ENCODE results near the gene CLDN20. TPM values are rescaled to one million over a fixed set of nuclear protein-coding genes. Genes with fewer than 3 reads are reported as not detected.

Gene CLDN20
- total and polyA plus RNA-seq, 10 of the 15 experiments (the other 5 are each of a cell fraction or from before 2014, with no cell fraction given) = 0.13 to 0.23 TPM; not detected in 8

DNA sequence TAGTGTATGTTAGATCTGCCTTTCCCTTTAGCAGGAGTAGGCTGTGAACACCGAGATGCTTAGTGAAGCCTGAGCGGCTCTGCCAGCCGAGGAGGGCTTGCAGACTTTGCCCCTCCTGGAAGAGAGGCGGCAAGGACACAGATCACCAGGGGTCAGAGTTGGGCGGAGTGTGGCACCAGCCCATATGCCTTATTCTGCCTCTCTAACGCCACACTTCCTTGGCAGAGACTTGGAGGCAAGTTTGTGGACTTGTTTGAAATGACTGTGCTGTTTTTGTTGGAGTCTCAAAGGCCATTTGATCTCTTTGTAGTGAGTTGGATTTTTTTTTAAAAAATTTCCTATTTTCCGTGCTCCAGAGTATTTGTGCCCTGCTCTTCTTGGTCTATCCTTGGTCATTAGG, 44.5 kb upstream of the CLDN20 start:
- no peak for ATAC-seq
- no peak for FAIRE-seq

More for the DNA sequence above, 44.5 kb upstream of the CLDN20 start:
- no peak for DNase-seq (ENCODE audit: low read depth, low spot score)
- Histone ChIP-seq H3K9me3 (replicated peaks; ENCODE audit: control insufficient read depth, insufficient read depth, low read length) (no peaks in the 10 kb centered on the region), H4K20me1 (ENCODE audit: control insufficient read depth, insufficient read depth) (no peaks in the 10 kb centered on the region; the same call in 1 of the 2 replicates), H3K79me2 (ENCODE audit: control insufficient read depth, insufficient read depth, low read length) (no peaks in the 10 kb centered on the region), H3K36me3 (ENCODE audit: control insufficient read depth in 2 of 2, insufficient read depth in 2 of 2, low read length in 1 of 2) (no peaks in the 10 kb centered on the region; a peak in 2 of 4 replicates), H3K4me3 (no peak overlapping the region), H3K9ac (ENCODE audit: control insufficient read depth, insufficient read depth, low read length) (no peak overlapping the region), H3K27ac (ENCODE audit: control insufficient read depth, insufficient read depth) (no peak overlapping the region), H3K27me3 (replicated peaks in 1 of 2; ENCODE audit: control insufficient read depth in 2 of 2, insufficient read depth in 2 of 2, low read length in 1 of 2) (no peaks in the 10 kb centered on the region), H3K4me1 (ENCODE audit: control insufficient read depth, insufficient read depth, low read length) (peaks cover 6% of the 10 kb centered on the region), H2AFZ (ENCODE audit: control insufficient read depth, low read depth, low read length) (no peak overlapping the region), H3K4me2 (ENCODE audit: control insufficient read depth, insufficient read depth) (no peak overlapping the region)
- ChIA-PET POLR2A (interaction anchor here (0.5 kb wide), 1 partner anchor 34 kb away, joined by 3 read pairs; no protein-coding TSS in a partner anchor), CTCF (no interaction called here), RAD21 (ENCODE audit: unreplicated experiment) (no interaction called here), SMC1A (ENCODE audit: uncharacterized antibody, unreplicated experiment) (interaction anchor here (0.5 to 1.8 kb wide), 3 partner anchors 29 to 411 kb away, joined by 3 to 5 read pairs (median 4); no protein-coding TSS in a partner anchor)
- intact Hi-C loops (cut with micrococcal nuclease; ENCODE audit: unreplicated experiment) (no loop called here), in situ Hi-C loops (cut with MboI) (no loop called here)
- 99% methylated on average over 7 of the region's 7 CpGs for WGBS (ENCODE audit: insufficient coverage, insufficient replicate concordance, low lambda C conversion rate, missing lambda C conversion rate)
- BruUV-seq (replicated peaks) = TSS peak; percentile 4
- no peak for TF ChIP-seq NRF1 (conservative IDR thresholded peaks at IDR 0.05; ENCODE audit: low read depth, low read length)
- no peak for TF ChIP-seq CEBPB (IDR thresholded peaks at IDR 0.05; ENCODE audit: borderline replicate concordance in 1 of 2, low read depth in 2 of 2, low read length in 2 of 2)
- no peak for TF ChIP-seq ZNF207 (IDR thresholded peaks at IDR 0.05; ENCODE audit: borderline replicate concordance)
- TF ChIP-seq PAX5 (IDR thresholded peaks at IDR 0.05; ENCODE audit: borderline replicate concordance, low read depth, low read length) = no peak
- TF ChIP-seq, protein P1, sequence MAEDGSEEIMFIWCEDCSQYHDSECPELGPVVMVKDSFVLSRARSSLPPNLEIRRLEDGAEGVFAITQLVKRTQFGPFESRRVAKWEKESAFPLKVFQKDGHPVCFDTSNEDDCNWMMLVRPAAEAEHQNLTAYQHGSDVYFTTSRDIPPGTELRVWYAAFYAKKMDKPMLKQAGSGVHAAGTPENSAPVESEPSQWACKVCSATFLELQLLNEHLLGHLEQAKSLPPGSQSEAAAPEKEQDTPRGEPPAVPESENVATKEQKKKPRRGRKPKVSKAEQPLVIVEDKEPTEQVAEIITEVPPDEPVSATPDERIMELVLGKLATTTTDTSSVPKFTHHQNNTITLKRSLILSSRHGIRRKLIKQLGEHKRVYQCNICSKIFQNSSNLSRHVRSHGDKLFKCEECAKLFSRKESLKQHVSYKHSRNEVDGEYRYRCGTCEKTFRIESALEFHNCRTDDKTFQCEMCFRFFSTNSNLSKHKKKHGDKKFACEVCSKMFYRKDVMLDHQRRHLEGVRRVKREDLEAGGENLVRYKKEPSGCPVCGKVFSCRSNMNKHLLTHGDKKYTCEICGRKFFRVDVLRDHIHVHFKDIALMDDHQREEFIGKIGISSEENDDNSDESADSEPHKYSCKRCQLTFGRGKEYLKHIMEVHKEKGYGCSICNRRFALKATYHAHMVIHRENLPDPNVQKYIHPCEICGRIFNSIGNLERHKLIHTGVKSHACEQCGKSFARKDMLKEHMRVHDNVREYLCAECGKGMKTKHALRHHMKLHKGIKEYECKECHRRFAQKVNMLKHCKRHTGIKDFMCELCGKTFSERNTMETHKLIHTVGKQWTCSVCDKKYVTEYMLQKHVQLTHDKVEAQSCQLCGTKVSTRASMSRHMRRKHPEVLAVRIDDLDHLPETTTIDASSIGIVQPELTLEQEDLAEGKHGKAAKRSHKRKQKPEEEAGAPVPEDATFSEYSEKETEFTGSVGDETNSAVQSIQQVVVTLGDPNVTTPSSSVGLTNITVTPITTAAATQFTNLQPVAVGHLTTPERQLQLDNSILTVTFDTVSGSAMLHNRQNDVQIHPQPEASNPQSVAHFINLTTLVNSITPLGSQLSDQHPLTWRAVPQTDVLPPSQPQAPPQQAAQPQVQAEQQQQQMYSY (CRISPR knock-in tag; IDR thresholded peaks at IDR 0.05) = no peak
- no peak for TF ChIP-seq HCFC1 (IDR thresholded peaks at IDR 0.05; ENCODE audit: low read length)

All from GM12878 (cell line).